ENCODE results near the gene TMTC1. TPM values are rescaled to one million over a fixed set of nuclear protein-coding genes. Genes with fewer than 3 reads are reported as not detected.
"Not testable (repeated sequence)": the region's sequence is repeated elsewhere in the genome, so short reads cannot be mapped to it uniquely, and the experiment has no call there.

Gene TMTC1
- total RNA-seq, 1 experiment from 2014 or later, result 12.7 TPM

DNA sequence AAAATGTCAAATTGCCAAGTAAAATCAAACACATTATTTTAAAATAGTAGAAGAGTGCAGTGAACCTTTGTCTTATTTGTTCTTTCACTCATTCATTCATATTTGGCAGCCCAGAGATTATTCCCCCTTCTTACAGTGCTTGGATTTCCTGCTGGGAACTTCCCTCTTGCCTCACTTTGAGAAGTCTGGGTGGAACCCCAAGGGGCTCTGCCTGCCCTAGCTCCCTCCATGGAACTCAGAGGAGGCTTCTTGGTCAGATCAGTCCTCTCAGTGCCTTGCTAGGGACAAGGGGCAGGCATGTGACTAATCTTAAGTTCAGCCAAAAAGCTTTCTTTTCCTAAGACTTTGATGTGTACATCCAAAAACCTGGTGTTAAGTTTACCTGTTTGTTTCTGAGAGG, 201.6 kb downstream of the TMTC1 start:
- no peak for DNase-seq (ENCODE audit: low read depth, low spot score)
- in situ Hi-C loops (cut with HindIII; ENCODE audit: low pct_unique_long_range_greater_than_20kb, low sequenced_read_pairs), result no loop called here

- DNase-seq (ENCODE audit: low read depth, low spot score), result no peak
These were observed 202.1 kb downstream of the TMTC1 start for GRCh38 chr12:29581631-29582030.

GRCh38 chr12:29580971-29581370, 202.8 kb downstream of the TMTC1 start:
- in situ Hi-C loops (cut with HindIII; ENCODE audit: low pct_unique_long_range_greater_than_20kb, low sequenced_read_pairs), result no loop called here
- DNase-seq (ENCODE audit: low read depth, low spot score), result no peak

More at GRCh38 chr12:29581631-29582030, 202.1 kb downstream of the TMTC1 start:
- in situ Hi-C loops (cut with HindIII; ENCODE audit: low pct_unique_long_range_greater_than_20kb, low sequenced_read_pairs), result no loop called here

GRCh38 chr12:29578731-29579130, 205.0 kb downstream of the TMTC1 start:
- in situ Hi-C loops (cut with HindIII; ENCODE audit: low pct_unique_long_range_greater_than_20kb, low sequenced_read_pairs), result no loop called here
- no peak for DNase-seq (ENCODE audit: low read depth, low spot score)

DNA sequence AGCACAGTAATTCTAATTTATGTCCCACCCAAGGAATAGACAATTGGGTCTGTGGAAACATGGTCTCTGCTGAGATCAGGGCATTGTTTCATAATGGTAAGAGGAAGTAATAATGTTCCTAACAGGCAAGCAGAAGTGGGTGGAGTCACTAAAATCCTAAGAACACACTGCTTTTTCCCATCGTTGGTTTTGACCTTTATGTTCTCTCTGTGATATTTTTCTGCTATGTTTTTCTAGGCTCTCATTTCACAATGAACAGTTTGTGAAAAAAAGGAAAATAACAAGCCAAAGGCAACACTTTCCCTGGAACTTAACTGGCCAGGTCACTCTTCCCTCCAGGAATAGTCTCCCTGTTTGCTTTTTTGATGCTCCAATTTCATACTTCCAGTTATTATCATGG, 205.7 kb downstream of the TMTC1 start:
- no peak for DNase-seq (ENCODE audit: low read depth, low spot score)
- in situ Hi-C loops (cut with HindIII; ENCODE audit: low pct_unique_long_range_greater_than_20kb, low sequenced_read_pairs), result no loop called here

- in situ Hi-C loops (cut with HindIII; ENCODE audit: low pct_unique_long_range_greater_than_20kb, low sequenced_read_pairs), result no loop called here
- DNase-seq (ENCODE audit: low read depth, low spot score), result no peak
These were observed 209.2 kb downstream of the TMTC1 start for GRCh38 chr12:29574500-29574899.

DNA sequence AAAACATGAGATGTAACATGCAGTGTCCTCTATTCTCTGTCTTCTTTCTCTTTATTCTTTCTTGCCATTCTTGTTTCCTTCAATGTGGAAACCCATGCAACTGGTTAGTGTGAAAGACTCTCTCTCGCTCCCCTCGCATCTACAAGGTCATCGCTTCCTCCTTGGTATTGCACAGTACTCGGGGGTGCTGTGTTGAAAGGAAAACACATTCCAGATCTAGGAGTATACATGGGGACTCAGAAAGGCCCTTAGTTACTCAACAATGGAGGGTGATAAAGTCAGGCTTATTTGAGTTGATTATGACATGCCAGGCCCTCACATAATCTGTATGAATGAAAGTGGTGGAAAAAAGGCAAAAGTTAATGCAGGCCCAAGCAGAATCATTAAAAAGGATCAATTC, 210.8 kb downstream of the TMTC1 start:
- in situ Hi-C loops (cut with HindIII; ENCODE audit: low pct_unique_long_range_greater_than_20kb, low sequenced_read_pairs), result no loop called here
- DNase-seq (ENCODE audit: low read depth, low spot score), result no peak

DNA sequence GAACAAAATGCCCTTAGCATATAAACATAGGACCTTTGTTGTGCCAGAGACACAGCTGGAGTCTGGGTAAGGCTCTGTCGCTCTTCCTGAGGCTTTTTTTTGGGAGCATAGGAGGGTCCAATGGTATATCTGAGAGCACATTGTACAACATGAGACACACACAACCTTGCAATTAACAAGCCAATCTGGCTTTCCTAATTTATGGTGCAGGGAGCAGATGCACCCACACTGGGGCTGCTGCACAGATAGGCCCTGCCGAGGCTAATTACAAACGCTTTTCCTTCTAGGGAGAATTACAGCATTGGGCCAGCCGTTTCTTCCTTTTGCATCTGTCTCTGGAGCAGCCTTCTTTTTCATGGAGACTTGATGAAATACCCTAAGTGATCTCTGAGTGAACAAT, 211.3 kb downstream of the TMTC1 start:
- in situ Hi-C loops (cut with HindIII; ENCODE audit: low pct_unique_long_range_greater_than_20kb, low sequenced_read_pairs), result no loop called here
- DNase-seq (ENCODE audit: low read depth, low spot score), result peak; percentile 6

GRCh38 chr12:29569132-29569757, 214.5 kb downstream of the TMTC1 start:
- no peak for DNase-seq (ENCODE audit: low read depth, low spot score)
- in situ Hi-C loops (cut with HindIII; ENCODE audit: low pct_unique_long_range_greater_than_20kb, low sequenced_read_pairs), result no loop called here

DNA sequence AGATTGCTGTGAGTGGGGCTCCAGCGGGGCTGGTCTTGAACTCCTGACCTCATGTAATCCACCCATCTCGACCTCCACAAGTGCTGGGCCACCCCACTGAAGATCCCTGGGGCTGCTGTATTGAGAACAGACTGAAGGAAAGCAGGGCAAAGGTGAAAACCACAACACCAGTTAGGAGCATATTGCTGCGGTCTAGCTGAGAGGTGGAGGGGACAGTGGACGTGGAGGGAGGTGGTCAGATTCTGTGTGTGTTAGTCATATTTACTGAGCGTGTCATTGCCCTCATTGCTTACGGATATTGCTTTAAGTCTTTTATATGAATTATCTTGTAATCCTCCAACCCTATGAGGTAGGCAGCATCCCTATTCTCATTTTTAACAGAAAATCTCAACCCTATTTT, 217.3 kb downstream of the TMTC1 start:
- in situ Hi-C loops (cut with HindIII; ENCODE audit: low pct_unique_long_range_greater_than_20kb, low sequenced_read_pairs), result no loop called here
- DNase-seq (ENCODE audit: low read depth, low spot score), result no peak

GRCh38 chr12:29565727-29566126, 218.0 kb downstream of the TMTC1 start:
- in situ Hi-C loops (cut with HindIII; ENCODE audit: low pct_unique_long_range_greater_than_20kb, low sequenced_read_pairs), result no loop called here
- no peak for DNase-seq (ENCODE audit: low read depth, low spot score)

GRCh38 chr12:29564925-29565324, 218.8 kb downstream of the TMTC1 start:
- in situ Hi-C loops (cut with HindIII; ENCODE audit: low pct_unique_long_range_greater_than_20kb, low sequenced_read_pairs), result no loop called here
- DNase-seq (ENCODE audit: low read depth, low spot score), result no peak

DNA sequence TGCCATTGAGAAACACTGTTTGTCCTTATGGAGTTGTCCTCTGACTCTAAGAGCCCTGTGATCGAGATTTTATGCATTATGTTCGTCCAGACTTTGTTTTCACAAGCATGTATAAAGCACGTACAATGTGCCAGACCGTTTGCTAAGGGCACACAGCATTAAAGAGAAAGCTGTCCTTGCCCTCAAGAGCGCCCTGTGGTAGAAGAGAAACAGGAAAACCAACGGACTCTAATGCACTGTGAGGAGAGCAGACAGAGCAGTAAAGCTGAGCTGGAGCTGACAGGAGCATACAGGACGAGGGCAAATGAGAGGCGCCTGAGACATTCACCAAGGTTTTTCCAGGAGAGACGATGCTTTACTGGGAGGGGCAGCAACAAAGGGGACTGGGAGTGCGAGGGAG, 220.1 kb downstream of the TMTC1 start:
- in situ Hi-C loops (cut with HindIII; ENCODE audit: low pct_unique_long_range_greater_than_20kb, low sequenced_read_pairs), result no loop called here
- DNase-seq (ENCODE audit: low read depth, low spot score), result no peak

DNA sequence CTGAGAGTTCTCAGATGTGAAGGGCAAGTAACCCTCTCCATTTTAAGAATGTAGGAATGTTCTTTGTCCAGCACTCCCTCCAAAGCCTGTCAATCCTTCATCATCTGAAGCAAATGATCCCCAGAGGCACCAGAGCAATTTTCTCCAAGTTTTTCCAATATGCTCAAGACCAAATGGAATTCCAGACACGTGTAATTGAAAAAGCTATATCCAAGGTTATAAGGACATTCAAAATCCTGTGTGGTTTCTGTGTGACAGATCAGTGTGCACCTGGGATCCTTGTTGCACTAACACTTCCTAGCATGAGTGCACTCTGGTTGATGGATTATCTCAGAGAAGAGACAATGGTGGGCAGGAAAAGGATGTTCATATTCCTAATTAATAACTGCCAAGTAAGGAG, 220.7 kb downstream of the TMTC1 start:
- in situ Hi-C loops (cut with HindIII; ENCODE audit: low pct_unique_long_range_greater_than_20kb, low sequenced_read_pairs), result no loop called here
- DNase-seq (ENCODE audit: low read depth, low spot score), result no peak

GRCh38 chr12:29562110-29562804, 221.5 kb downstream of the TMTC1 start:
- DNase-seq (ENCODE audit: low read depth, low spot score), result no peak
- in situ Hi-C loops (cut with HindIII; ENCODE audit: low pct_unique_long_range_greater_than_20kb, low sequenced_read_pairs), result no loop called here

GRCh38 chr12:29561664-29562071, 222.1 kb downstream of the TMTC1 start:
- in situ Hi-C loops (cut with HindIII; ENCODE audit: low pct_unique_long_range_greater_than_20kb, low sequenced_read_pairs), result no loop called here
- DNase-seq (ENCODE audit: low read depth, low spot score), result no peak

- DNase-seq (ENCODE audit: low read depth, low spot score), result no peak
- in situ Hi-C loops (cut with HindIII; ENCODE audit: low pct_unique_long_range_greater_than_20kb, low sequenced_read_pairs), result no loop called here
These were observed 224.5 kb downstream of the TMTC1 start for GRCh38 chr12:29559198-29559597.

DNA sequence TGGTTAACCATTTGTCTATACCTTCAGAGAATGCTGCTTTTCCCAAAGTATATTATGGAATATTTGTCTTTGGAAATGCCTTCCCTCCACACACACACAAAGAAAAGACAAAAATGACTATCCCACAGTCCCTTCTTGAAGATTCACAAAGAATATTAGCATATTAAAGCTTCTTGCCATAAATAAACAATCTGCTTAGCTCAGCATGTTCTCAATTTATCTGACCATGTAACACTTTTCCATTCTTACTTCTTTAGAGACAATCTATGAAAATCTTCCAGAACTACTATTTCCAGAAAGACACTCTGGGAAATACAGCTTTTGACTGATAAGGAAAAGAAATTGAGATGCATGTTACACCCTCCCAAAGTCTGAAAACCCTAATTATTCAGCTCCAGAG, 227.4 kb downstream of the TMTC1 start:
- in situ Hi-C loops (cut with HindIII; ENCODE audit: low pct_unique_long_range_greater_than_20kb, low sequenced_read_pairs), result no loop called here
- DNase-seq (ENCODE audit: low read depth, low spot score), result no peak

- DNase-seq (ENCODE audit: low read depth, low spot score); in situ Hi-C loops (cut with HindIII; ENCODE audit: low pct_unique_long_range_greater_than_20kb, low sequenced_read_pairs): not testable (repeated sequence)
These were observed 228.3 kb downstream of the TMTC1 start for GRCh38 chr12:29555451-29555850.

Measured in SK-MEL-5 (cell line).